SK-N-SH treated with all-trans-retinoic acid at 6 μM for 48 hours (cell line): ENCODE measurements around the gene LMCD1.

ENCODE experiments used
- ATAC-seq: fragments of 200-7000 bp; cut with Tn5 transposase; 3 replicates; pipeline ENCODE4 v1.9.1; 2020; ENCODE audit warnings: mild to moderate bottlenecking, moderate library complexity
- BACH2 ChIP-seq: fragments of 250-450 bp; sonication (Bioruptor Pico); IDR thresholded peaks from 2 replicates; pipeline ENCODE4 v1.9.0; 2021; ENCODE audit warnings: mild to moderate bottlenecking, borderline replicate concordance
- CSDC2 ChIP-seq: fragments of 250-450 bp; sonication (Bioruptor Pico); IDR thresholded peaks from 2 replicates; pipeline ENCODE4 v1.5.0; 2020; ENCODE audit warnings: mild to moderate bottlenecking, moderate library complexity
- ESRRG ChIP-seq: fragments of 250-450 bp; sonication (Bioruptor Pico); IDR thresholded peaks from 2 replicates; pipeline ENCODE4 v1.6.1; 2021; ENCODE audit warnings: mild to moderate bottlenecking
- GLIS3 ChIP-seq: fragments of 250-450 bp; sonication (Bioruptor Pico); IDR thresholded peaks from 2 replicates; pipeline ENCODE4 v1.5.0; 2020; ENCODE audit warnings: mild to moderate bottlenecking, moderate library complexity
- ISL1 ChIP-seq: fragments of 250-450 bp; sonication (Bioruptor Pico); IDR thresholded peaks from 2 replicates; pipeline ENCODE4 v2.1.2; 2022; ENCODE audit warnings: mild to moderate bottlenecking, moderate library complexity
- OSR1 ChIP-seq: fragments of 250-450 bp; sonication (Bioruptor Pico); IDR thresholded peaks from 2 replicates; pipeline ENCODE4 v1.8.0; 2022; ENCODE audit warnings: moderate library complexity, mild to moderate bottlenecking, inconsistent platforms
- POU6F1 ChIP-seq: fragments of 250-450 bp; sonication (Bioruptor Pico); IDR thresholded peaks from 2 replicates; pipeline ENCODE4 v1.8.0; 2021; ENCODE audit warnings: low read depth, mild to moderate bottlenecking, moderate library complexity, borderline replicate concordance
- PPARA ChIP-seq: fragments of 250-450 bp; sonication (Bioruptor Pico); IDR thresholded peaks from 2 replicates; pipeline ENCODE4 v1.5.0; 2020; ENCODE audit warnings: mild to moderate bottlenecking, borderline replicate concordance
- RARB ChIP-seq: fragments of 250-450 bp; sonication (Bioruptor Pico); IDR thresholded peaks from 2 replicates; pipeline ENCODE4 v1.8.0; 2021; ENCODE audit warnings: mild to moderate bottlenecking, moderate library complexity
- SNAI2 ChIP-seq: fragments of 250-450 bp; sonication (Bioruptor Pico); IDR thresholded peaks from 2 replicates; pipeline ENCODE4 v1.5.0; 2020; ENCODE audit warnings: mild to moderate bottlenecking, moderate library complexity
- TCF4 ChIP-seq: fragments of 250-450 bp; sonication (Bioruptor Pico); IDR thresholded peaks from 2 replicates; pipeline ENCODE4 v1.8.0; 2021; ENCODE audit warnings: mild to moderate bottlenecking, moderate library complexity, borderline replicate concordance
- TOX ChIP-seq: fragments of 250-450 bp; sonication (Bioruptor Pico); IDR thresholded peaks from 2 replicates; pipeline ENCODE4 v1.8.0; 2021; ENCODE audit warnings: mild to moderate bottlenecking, moderate library complexity, borderline replicate concordance
- ZC3H10 ChIP-seq: fragments of 250-450 bp; sonication (Bioruptor Pico); IDR thresholded peaks from 2 replicates; pipeline ENCODE4 v1.5.1; 2021; ENCODE audit warnings: mild to moderate bottlenecking, moderate library complexity
- ZFP3 ChIP-seq: fragments of 250-450 bp; sonication (Bioruptor Pico); IDR thresholded peaks from 2 replicates; pipeline ENCODE4 v1.5.0; 2020; ENCODE audit warnings: mild to moderate bottlenecking, moderate library complexity
- ZFP30 ChIP-seq: fragments of 450-650 bp; formaldehyde crosslinking; IDR thresholded peaks from 2 replicates; pipeline ENCODE4 v1.5.0; 2022; ENCODE audit warnings: mild to moderate bottlenecking, moderate library complexity
- ZNF565 ChIP-seq: fragments of 450-650 bp; formaldehyde crosslinking; conservative IDR thresholded peaks from 2 replicates; pipeline ENCODE4 v1.5.0; 2020; ENCODE audit warnings: low read depth, mild to moderate bottlenecking, moderate library complexity
- ZNF70 ChIP-seq: fragments of 450-650 bp; formaldehyde crosslinking; IDR thresholded peaks from 2 replicates; pipeline ENCODE4 v1.5.0; 2020; ENCODE audit warnings: mild to moderate bottlenecking, moderate library complexity
- ZNF8 ChIP-seq: fragments of 450-650 bp; formaldehyde crosslinking; IDR thresholded peaks from 2 replicates; pipeline ENCODE4 v1.5.0; 2020; ENCODE audit warnings: mild to moderate bottlenecking, moderate library complexity
- TF ChIP-seq, protein P1 (sequence below): fragments of 250-450 bp; sonication (Bioruptor Pico); IDR thresholded peaks from 2 replicates; pipeline ENCODE4 v1.5.0; 2020; ENCODE audit warnings: mild to moderate bottlenecking, moderate library complexity
- TF ChIP-seq, protein P2 (sequence below): fragments of 250-450 bp; sonication (Bioruptor Pico); IDR thresholded peaks from 2 replicates; pipeline ENCODE4 v1.8.0; 2020; ENCODE audit warnings: mild to moderate bottlenecking, moderate library complexity, borderline replicate concordance
- TF ChIP-seq, protein P3 (sequence below): fragments of 250-450 bp; sonication (Bioruptor Pico); IDR thresholded peaks from 2 replicates; pipeline ENCODE4 v1.5.1; 2021; ENCODE audit warnings: mild to moderate bottlenecking, moderate library complexity

LMCD1 gene

DNA sequence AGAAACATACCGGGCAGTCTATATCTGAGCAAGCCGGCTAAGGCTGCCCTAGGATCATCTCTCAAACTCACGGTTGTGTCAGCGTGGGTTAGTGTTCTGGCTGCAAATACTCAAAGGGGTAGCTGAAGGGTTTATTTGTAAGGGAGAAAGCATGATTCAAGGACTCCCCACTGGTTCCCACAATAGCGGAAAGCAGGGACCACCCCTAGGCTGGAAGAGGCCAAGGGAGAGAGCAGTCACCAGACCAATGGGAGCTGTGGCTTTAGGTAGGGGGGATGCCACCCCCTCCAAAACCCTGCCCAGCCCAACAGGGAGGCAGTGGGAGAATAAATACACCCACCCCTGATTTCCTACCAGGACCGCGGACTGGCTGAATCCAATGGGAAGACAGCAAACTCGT lies 7.3 kb upstream of the LMCD1 start:
- no peak for ATAC-seq
- no peak for TF ChIP-seq GLIS3 (CRISPR knock-in tag)
- TF ChIP-seq, protein P1, sequence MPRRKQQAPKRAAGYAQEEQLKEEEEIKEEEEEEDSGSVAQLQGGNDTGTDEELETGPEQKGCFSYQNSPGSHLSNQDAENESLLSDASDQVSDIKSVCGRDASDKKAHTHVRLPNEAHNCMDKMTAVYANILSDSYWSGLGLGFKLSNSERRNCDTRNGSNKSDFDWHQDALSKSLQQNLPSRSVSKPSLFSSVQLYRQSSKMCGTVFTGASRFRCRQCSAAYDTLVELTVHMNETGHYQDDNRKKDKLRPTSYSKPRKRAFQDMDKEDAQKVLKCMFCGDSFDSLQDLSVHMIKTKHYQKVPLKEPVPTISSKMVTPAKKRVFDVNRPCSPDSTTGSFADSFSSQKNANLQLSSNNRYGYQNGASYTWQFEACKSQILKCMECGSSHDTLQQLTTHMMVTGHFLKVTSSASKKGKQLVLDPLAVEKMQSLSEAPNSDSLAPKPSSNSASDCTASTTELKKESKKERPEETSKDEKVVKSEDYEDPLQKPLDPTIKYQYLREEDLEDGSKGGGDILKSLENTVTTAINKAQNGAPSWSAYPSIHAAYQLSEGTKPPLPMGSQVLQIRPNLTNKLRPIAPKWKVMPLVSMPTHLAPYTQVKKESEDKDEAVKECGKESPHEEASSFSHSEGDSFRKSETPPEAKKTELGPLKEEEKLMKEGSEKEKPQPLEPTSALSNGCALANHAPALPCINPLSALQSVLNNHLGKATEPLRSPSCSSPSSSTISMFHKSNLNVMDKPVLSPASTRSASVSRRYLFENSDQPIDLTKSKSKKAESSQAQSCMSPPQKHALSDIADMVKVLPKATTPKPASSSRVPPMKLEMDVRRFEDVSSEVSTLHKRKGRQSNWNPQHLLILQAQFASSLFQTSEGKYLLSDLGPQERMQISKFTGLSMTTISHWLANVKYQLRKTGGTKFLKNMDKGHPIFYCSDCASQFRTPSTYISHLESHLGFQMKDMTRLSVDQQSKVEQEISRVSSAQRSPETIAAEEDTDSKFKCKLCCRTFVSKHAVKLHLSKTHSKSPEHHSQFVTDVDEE, result no peak
- TF ChIP-seq ZNF565, result no peak
- no peak for TF ChIP-seq TCF4 (CRISPR knock-in tag)
- TF ChIP-seq, protein P2, sequence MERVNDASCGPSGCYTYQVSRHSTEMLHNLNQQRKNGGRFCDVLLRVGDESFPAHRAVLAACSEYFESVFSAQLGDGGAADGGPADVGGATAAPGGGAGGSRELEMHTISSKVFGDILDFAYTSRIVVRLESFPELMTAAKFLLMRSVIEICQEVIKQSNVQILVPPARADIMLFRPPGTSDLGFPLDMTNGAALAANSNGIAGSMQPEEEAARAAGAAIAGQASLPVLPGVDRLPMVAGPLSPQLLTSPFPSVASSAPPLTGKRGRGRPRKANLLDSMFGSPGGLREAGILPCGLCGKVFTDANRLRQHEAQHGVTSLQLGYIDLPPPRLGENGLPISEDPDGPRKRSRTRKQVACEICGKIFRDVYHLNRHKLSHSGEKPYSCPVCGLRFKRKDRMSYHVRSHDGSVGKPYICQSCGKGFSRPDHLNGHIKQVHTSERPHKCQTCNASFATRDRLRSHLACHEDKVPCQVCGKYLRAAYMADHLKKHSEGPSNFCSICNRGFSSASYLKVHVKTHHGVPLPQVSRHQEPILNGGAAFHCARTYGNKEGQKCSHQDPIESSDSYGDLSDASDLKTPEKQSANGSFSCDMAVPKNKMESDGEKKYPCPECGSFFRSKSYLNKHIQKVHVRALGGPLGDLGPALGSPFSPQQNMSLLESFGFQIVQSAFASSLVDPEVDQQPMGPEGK (CRISPR knock-in tag), result no peak

DNA sequence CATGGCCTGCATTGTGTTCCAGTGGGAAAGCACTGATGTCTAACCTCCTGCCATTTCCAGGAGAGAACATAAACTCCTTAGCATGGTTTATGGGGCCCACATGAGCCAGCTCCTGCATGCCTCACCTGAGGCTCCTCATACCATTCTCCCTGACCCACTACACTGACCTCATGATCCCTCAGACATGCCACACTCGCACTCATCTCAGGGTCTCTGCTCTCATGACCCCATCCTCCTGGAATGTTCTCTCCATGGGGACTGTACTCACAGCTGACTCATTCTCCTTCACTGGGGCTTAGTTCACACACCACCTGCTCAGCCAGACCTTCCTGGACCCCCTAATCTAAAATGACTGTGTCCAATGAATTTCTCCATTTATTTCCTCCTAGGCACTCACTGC lies 4.0 kb upstream of the LMCD1 start:
- TF ChIP-seq ZC3H10 (no peak), GLIS3 (CRISPR knock-in tag) (no peak), ZFP3 (CRISPR knock-in tag) (no peak), SNAI2 (CRISPR knock-in tag) (no peak), BACH2 (CRISPR knock-in tag) (no peak), CSDC2 (CRISPR knock-in tag) (no peak), PPARA (no peak), OSR1 (CRISPR knock-in tag) (no peak), TCF4 (CRISPR knock-in tag) (no peak)
- TF ChIP-seq, protein P3, sequence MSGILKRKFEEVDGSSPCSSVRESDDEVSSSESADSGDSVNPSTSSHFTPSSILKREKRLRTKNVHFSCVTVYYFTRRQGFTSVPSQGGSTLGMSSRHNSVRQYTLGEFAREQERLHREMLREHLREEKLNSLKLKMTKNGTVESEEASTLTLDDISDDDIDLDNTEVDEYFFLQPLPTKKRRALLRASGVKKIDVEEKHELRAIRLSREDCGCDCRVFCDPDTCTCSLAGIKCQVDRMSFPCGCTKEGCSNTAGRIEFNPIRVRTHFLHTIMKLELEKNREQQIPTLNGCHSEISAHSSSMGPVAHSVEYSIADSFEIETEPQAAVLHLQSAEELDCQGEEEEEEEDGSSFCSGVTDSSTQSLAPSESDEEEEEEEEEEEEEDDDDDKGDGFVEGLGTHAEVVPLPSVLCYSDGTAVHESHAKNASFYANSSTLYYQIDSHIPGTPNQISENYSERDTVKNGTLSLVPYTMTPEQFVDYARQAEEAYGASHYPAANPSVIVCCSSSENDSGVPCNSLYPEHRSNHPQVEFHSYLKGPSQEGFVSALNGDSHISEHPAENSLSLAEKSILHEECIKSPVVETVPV, result no peak
- TF ChIP-seq, all 23 proteins: peak for 0
- ATAC-seq, result no peak

GRCh38 chr3:8499181-8499611 lies 2.4 kb upstream of the LMCD1 start:
- no peak for TF ChIP-seq ZFP3 (CRISPR knock-in tag)
- 0 out of 2 replicates have a peak, but pooled peaks have one; percentile 27 for TF ChIP-seq ISL1

DNA sequence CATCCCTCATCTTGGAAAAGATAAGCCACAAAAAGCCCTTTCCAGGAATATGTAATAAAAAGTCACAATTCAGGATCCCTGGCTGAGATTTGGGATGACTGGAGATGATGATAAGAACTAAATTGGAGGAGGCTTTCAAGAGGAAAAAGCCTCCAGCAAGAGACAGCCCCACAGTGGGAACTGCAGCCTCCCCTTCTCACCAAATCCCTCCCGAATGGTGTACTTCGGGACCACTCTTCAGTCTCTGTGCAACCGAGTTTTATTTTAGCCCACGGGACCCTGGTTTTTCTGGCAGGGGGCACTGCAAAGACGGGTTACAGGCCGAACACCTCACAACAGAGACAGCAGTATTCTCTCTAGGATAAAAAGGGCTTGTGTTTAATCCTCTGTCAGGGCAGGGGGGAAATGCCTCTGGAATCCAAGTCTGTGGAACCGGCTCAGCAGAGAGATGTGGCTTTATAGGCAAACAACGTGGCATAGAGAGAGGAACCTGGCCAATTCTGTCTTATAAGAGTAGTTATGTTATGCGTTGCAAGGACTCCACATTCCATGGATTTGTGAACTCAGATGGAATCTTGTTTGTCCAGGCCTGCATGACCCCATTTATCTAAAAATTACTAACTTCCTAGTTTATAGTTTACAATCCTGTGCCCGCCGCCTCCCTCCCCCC lies 1.2 kb upstream of the LMCD1 start:
- 0 out of 2 replicates have a peak, but pooled peaks have one; percentile 15 for TF ChIP-seq ISL1
- TF ChIP-seq GLIS3 (CRISPR knock-in tag), result no peak
- TF ChIP-seq, protein P1, result no peak; the same call in 1 of the 2 replicates
- TF ChIP-seq TCF4 (CRISPR knock-in tag), result peak; percentile 67; the same call in 1 of the 2 replicates
- no peak for TF ChIP-seq RARB (CRISPR knock-in tag)
- no peak for TF ChIP-seq CSDC2 (CRISPR knock-in tag)
- 0 out of 2 replicates have a peak, but pooled peaks have one; percentile 20 for TF ChIP-seq ZNF8 (CRISPR knock-in tag)
- no peak for TF ChIP-seq ZFP30
- peak; percentile 30 for ATAC-seq

More at GRCh38 chr3:8499181-8499611, 2.4 kb upstream of the LMCD1 start:
- ATAC-seq, result no peak

GRCh38 chr3:8500989-8501370 lies 643 bp upstream of the LMCD1 start:
- ATAC-seq, result peak; percentile 10
- TF ChIP-seq TOX, result no peak
- no peak for TF ChIP-seq ZFP30
- TF ChIP-seq ZNF70, result no peak
- no peak for TF ChIP-seq ISL1
- TF ChIP-seq, protein P1, result no peak
- TF ChIP-seq ESRRG, result no peak
- no peak for TF ChIP-seq POU6F1 (CRISPR knock-in tag)
- TF ChIP-seq OSR1 (CRISPR knock-in tag), result no peak
- TF ChIP-seq ZNF8 (CRISPR knock-in tag), result no peak
